GM21526 (cell line): ENCODE results near the gene ACAP1.
A peak's percentile ranks its signal among the peaks of the same experiment; 100 is the strongest.

Source experiments
- ATAC-seq: cut with Tn5 transposase; IDR thresholded peaks from one replicate; pipeline ENCODE4 v1.9.1; 2021; ENCODE audit warnings: moderate library complexity; ENCODE audit not compliant: unreplicated experiment, low FRiP score

ACAP1 gene

DNA sequence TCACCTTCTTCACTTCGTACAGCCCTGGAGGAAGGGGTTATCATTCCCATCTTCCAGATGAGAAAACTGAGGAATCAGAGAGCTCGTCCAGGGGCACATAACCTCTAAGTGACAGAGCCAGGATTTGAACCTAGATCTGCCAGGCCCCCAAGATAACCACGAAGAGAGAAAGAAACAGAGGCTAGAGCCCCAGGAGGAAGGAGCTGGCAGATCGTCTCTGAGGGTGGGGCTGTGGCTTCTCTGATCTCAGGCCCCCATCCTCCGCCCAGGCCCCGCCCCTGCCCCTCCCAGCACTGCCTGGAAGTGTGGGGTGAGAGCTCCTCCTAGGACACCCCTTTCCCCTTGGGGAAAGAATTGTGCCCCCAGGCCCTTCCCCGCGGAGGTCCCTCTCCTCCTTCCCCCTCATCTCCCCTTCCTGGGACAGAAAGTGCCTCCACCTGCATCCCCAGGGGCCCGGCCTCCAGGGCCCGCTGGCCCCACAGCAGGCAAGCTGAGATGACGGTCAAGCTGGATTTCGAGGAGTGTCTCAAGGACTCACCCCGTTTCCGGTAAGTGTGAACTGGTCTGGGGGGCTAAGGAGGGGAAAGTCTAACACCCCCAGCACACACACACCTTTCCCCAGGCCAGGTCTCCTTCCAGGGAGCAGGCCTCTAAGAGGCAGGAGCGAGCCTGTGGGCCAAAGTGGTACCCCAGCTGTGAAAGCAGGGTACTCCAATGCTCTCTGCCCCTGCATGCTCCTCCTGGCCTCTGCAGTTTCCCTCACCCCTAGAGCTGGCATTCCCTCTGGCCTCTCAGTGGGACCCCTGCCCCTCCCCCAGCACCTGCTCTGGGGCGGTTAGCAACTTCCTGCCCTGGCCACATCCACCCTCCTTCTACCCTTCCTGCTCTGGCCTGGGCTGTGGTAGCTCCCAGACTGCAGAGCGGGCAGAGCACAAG lies at the start of gene ACAP1:
Gene ACAP1 (plus strand): TSS at position 290 of the 936 bp plus-strand sequence. CDS start 206 bp downstream, at position 496.
- ATAC-seq = peak; percentile 49

GRCh38 chr17:7289256-7290032 lies 46.9 kb upstream of the ACAP1 start:
- ATAC-seq = no peak

DNA sequence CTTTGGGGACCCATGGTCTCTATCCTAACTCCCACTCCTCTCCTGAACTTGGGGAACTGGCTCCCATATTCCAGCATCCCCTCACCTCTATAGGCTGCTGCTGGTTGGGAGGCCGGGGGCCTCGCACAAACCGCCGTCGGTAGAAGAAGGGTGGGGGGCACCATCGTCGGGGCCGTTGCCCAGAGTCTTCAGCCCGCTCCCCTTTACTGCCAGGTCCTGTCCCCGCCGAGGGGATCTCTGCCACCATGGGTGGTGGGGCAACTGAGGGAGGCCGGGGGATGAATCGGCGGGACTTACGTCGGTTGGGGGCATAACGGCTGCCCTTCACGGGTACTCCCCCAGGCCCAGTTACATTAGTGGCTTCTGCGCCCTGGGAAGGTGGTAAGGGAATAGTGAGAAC lies 46.2 kb upstream of the ACAP1 start:
- no peak for ATAC-seq

- ATAC-seq = no peak
These were observed 45.6 kb upstream of the ACAP1 start for GRCh38 chr17:7290685-7291084.

GRCh38 chr17:7292194-7292593 lies 44.1 kb upstream of the ACAP1 start:
- no peak for ATAC-seq

GRCh38 chr17:7292729-7293128 lies 43.6 kb upstream of the ACAP1 start:
- no peak for ATAC-seq

- ATAC-seq = no peak
These were observed 43.2 kb upstream of the ACAP1 start for GRCh38 chr17:7293159-7293558.

DNA sequence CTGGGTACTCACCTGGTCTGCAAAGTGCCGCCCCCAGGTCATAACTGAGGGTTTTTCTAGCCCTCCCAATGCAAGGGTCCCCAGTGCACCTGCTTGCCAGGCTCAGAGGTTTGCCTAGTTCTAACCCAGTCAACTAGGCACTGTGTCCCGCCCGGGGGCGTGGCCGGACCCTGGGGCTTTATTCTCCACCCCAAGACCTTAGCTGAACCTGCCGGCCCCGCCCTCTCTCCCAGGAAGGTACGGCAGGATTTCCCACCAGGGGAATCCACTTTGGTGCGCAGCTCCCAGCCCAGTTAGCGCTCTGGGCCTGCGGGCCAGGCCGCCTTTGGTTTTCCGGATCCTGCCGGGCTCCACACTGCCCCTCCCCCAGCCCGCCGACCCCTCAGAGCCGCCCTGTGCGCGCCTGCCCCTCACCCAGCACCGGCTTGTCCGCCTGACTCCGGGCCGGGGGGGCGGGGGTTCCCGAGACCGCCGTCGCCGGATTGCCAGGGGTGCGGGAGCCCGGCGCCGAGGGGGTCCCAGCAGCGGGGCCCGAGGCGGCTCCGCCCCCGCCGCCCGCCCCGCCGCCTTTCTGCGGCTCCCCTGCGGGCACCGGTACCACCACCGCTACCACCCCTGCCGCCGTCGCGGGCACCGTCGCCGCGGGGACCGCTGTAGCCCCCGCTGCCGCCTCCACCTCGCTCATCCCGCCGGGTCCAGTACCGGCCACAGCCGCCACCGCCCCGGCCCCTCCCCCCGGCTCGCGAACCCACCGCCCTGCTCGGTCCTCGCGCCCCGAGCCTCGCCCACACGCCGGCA lies 42.3 kb upstream of the ACAP1 start:
- ATAC-seq = no peak

- ATAC-seq = no peak
These were observed 41.6 kb upstream of the ACAP1 start, which contains the start of gene YBX2 for GRCh38 chr17:7294614-7295153. TSS of gene YBX2 (minus strand) at chr17:7294639. CDS start at chr17:7294500, 139 bp downstream.

GRCh38 chr17:7295230-7296180 lies 40.8 kb upstream of the ACAP1 start:
- no peak for ATAC-seq

GRCh38 chr17:7296189-7296861 lies 40.0 kb upstream of the ACAP1 start:
- ATAC-seq = no peak

DNA sequence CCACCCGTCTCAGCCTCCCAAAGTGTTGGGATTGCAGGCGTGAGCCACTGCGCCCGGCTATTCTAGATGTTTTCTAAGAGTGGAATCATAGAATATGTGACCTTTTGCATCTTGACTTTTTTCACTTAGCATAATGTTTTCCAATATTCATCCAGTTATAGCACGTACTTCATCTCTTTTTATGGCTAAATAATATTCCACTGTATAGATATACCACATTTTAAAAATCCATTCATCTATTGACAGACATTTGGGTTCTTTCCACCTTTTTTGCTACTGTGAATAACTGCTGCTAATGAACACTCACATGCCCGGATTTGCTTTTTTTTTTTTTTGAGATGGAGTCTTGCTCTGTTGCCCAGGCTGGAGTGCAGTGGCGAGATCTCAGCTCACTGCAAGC lies 32.1 kb upstream of the ACAP1 start:
- ATAC-seq = no peak

- ATAC-seq = peak; percentile 62
These were observed 29.2 kb upstream of the ACAP1 start, which contains the start of gene EIF5A for GRCh38 chr17:7306911-7307685. TSS of gene EIF5A (plus strand) at chr17:7307628. CDS start at chr17:7309636, 2,008 bp downstream.

DNA sequence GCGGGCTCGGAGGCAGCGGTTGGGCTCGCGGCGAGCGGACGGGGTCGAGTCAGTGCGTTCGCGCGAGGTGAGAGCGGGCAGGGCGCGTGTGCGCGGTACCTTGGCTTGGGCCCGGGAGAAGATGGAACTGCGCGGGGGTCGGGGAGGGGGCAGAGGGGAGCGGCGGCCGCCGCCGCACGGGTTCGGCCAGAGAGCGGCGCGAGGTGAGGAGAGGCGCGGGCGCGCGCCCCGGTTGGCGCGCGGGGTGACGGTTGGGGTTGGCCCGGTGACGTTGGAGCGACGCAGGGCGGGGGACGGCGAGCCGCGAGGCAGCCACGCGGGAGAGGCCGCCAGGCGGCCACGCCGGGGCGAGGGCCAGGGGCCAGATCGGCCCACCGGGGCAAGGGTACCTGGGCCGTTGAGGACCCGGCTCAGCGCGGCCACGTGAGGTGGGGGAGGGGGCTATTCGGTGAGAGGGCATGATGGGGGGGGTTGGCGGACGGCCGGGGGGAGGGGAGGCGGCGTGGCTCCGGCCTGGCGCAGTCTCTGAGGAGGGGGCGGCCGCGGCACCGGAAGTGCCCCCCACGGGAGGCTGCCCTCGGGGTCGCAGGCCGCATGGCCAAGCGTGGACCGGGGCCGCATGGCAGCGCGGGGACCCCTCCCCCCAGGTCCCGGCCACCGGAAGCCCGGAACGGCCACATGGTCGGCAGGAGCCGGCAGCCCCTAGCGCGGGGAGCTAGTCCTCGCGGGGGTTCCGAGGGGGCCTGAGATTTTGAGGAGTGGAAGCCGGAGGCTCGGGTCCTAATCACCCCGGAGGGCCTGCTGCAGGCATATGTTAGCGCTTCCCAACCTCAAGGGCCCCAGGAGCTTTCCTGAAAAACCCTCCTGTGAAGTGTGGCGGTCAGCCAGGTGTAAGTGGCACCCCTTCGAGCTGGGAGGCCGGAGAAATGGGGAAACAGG lies 28.4 kb upstream of the ACAP1 start:
- ATAC-seq = no peak

DNA sequence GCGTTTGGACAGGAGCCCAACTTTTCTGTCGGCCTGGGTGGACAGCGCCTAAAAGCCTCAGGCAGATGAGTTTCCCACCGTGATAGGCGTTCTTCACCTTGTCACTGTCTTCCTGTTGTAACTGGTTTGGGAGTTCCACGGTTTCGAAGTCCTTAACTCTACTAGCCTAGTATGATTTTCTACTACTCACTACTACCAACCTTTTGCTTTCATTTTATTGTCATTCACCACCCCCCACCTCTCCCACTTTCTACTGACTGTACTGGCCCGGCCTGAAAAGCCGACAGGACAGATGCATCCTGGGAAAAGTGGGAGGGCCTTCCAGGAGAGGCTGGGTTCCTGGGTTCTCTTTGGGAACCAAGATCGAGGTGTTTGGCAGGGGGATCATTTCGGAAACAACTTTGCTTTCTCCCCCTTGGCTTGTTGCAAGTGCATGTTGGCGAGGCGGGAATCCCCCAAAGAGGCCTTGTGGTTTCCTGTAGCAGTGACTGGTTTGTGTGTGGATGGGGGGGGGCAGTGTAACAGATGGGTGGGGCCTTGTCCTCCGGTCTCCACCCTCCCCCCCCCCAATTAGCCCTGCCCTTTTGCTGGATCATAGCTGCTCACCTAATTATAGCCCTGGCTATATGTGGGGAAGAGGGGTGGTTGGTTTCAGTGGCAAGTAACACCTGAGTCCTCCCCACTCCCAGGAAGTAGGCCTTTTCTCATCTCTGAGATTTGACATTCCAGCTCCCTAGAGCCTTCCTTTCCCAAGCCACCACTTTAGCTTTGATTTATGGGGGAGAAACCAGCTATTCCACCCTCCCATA lies 27.5 kb upstream of the ACAP1 start:
- no peak for ATAC-seq

DNA sequence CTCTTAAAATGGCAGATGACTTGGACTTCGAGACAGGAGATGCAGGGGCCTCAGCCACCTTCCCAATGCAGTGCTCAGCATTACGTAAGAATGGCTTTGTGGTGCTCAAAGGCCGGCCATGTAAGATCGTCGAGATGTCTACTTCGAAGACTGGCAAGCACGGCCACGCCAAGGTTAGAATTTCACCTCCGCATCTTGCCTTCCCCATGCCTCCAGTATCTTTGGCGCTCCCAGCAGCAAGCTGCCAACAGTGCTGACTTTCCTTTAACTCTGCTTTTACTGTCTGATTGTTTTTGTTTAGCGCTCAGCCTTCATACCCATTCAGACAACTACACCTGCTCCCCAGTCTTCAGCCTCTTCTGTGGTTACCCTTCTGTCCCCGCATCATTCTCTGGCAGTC lies 26.7 kb upstream of the ACAP1 start:
- ATAC-seq = no peak
